ENCODE results near the gene ULK1.

GRCh38 chr12:131921866-131922769, 27.7 kb downstream of the ULK1 start:
- TF ChIP-seq POLR2AphosphoS5 (IDR thresholded peaks at IDR 0.05; ENCODE audit: low read depth, low read length) = no peak
- TF ChIP-seq REST (IDR thresholded peaks at IDR 0.05; ENCODE audit: insufficient read depth in 1 of 2, low read depth in 2 of 2, low read length in 1 of 2) = no peak

Data from Panc1 (cell line).